NB4 (cell line): ENCODE measurements around the gene SMIM8.

Experiments used
- CTCF ChIP-seq: IDR thresholded peaks from one replicate; pipeline ENCODE4 v1.5.1; 2012; ENCODE audit warnings: low read depth, low read length
- MAX ChIP-seq: IDR thresholded peaks from 2 replicates; pipeline ENCODE4 v1.6.1; 2011; ENCODE audit warnings: low read depth, low read length
- MYC ChIP-seq: IDR thresholded peaks from 2 replicates; pipeline ENCODE4 v1.6.1; 2011; ENCODE audit warnings: low read depth, low read length
- POLR2A ChIP-seq: IDR thresholded peaks from 2 replicates; pipeline ENCODE4 v1.6.1; 2011; ENCODE audit warnings: mild to moderate bottlenecking; ENCODE audit not compliant: insufficient read length; ENCODE audit errors: extremely low read depth

GRCh38 chr6:87382861-87383260 lies 60.5 kb downstream of the SMIM8 start:
- TF ChIP-seq CTCF (no peak), POLR2A (no peak), MAX (no peak), MYC (no peak)
